HG02610 (cell line): ENCODE measurements around the gene NRDC.
A peak's percentile ranks its signal among the peaks of the same experiment; 100 is the strongest.
"Not testable (repeated sequence)": the region's sequence is repeated elsewhere in the genome, so short reads cannot be mapped to it uniquely, and the experiment has no call there.

ENCODE experiments used
- ATAC-seq: cut with Tn5 transposase; IDR thresholded peaks from one replicate; pipeline ENCODE4 v1.9.1; 2021; ENCODE audit warnings: mild to moderate bottlenecking, moderate library complexity; ENCODE audit not compliant: unreplicated experiment

NRDC gene

GRCh38 chr1:51842261-51842660, 36.3 kb downstream of the NRDC start:
- no peak for ATAC-seq

- no peak for ATAC-seq
Measured at GRCh38 chr1:51840743-51841461, 37.6 kb downstream of the NRDC start.

- no peak for ATAC-seq
Measured at GRCh38 chr1:51840182-51840581, 38.3 kb downstream of the NRDC start.

- no peak for ATAC-seq
Measured at GRCh38 chr1:51839094-51839493, 39.4 kb downstream of the NRDC start.

- no peak for ATAC-seq
Measured at GRCh38 chr1:51837243-51837642, 41.3 kb downstream of the NRDC start.

- no peak for ATAC-seq
Measured at GRCh38 chr1:51833700-51834099, 44.8 kb downstream of the NRDC start.

GRCh38 chr1:51829058-51829457, 49.5 kb downstream of the NRDC start:
- no peak for ATAC-seq

- no peak for ATAC-seq
Measured at GRCh38 chr1:51819810-51820209, 58.7 kb downstream of the NRDC start.

GRCh38 chr1:51819021-51819420, 59.5 kb downstream of the NRDC start:
- ATAC-seq, result not testable (repeated sequence)

- no peak for ATAC-seq
Measured at GRCh38 chr1:51818487-51818886, 60.0 kb downstream of the NRDC start.

GRCh38 chr1:51814513-51814912, 64.0 kb downstream of the NRDC start:
- no peak for ATAC-seq

GRCh38 chr1:51799372-51799771, 79.2 kb downstream of the NRDC start:
- ATAC-seq, result peak; percentile 72

GRCh38 chr1:51794868-51795267, 83.7 kb downstream of the NRDC start:
- no peak for ATAC-seq

- no peak for ATAC-seq
Measured at GRCh38 chr1:51794260-51794659, 84.3 kb downstream of the NRDC start.

- no peak for ATAC-seq
Measured at GRCh38 chr1:51792864-51793263, 85.7 kb downstream of the NRDC start.

GRCh38 chr1:51791888-51792287, 86.6 kb downstream of the NRDC start:
- no peak for ATAC-seq

GRCh38 chr1:51790385-51790784, 88.1 kb downstream of the NRDC start:
- no peak for ATAC-seq

- no peak for ATAC-seq
Measured at GRCh38 chr1:51789342-51789741, 89.2 kb downstream of the NRDC start.

GRCh38 chr1:51788938-51789337, 89.6 kb downstream of the NRDC start:
- no peak for ATAC-seq

- ATAC-seq, result no peak
Measured at GRCh38 chr1:51784997-51785421, 93.5 kb downstream of the NRDC start.

- ATAC-seq, result no peak
Measured at GRCh38 chr1:51780927-51781326, 97.6 kb downstream of the NRDC start.

- ATAC-seq, result no peak
Measured at GRCh38 chr1:51776408-51776807, 102.1 kb downstream of the NRDC start.

- no peak for ATAC-seq
Measured at GRCh38 chr1:51768971-51769588, 109.4 kb downstream of the NRDC start.
